DOHH2 (cell line): ENCODE results near the gene CCL13.

Experiments used
- H3F3A ChIP-seq: fragments of 200-600 bp; sonication (generic), shearing (Covaris generic); 2 replicates; pipeline ENCODE4 v1.6.0; 2016; ENCODE audit warnings: antibody characterized with exemption, mild to moderate bottlenecking; ENCODE audit not compliant: control insufficient read depth, insufficient read depth
- H3K27ac ChIP-seq: fragments of 200-600 bp; sonication (generic); 2 replicates; pipeline ENCODE4 v1.5.1; 2014; ENCODE audit warnings: low read depth, mild to moderate bottlenecking, low read length, moderate library complexity
- H3K27me3 ChIP-seq: fragments of 200-600 bp; sonication (generic); 2 replicates; pipeline ENCODE4 v1.6.1; 2014; ENCODE audit warnings: mild to moderate bottlenecking, low read length, mixed read lengths; ENCODE audit not compliant: control insufficient read depth
- H3K36me3 ChIP-seq: fragments of 200-600 bp; sonication (generic); 2 replicates; pipeline ENCODE4 v1.6.1; 2014; ENCODE audit warnings: mild to moderate bottlenecking, low read length, moderate library complexity, mixed read lengths; ENCODE audit not compliant: control insufficient read depth
- H3K4me1 ChIP-seq: fragments of 200-600 bp; sonication (generic); 2 replicates; pipeline ENCODE4 v1.6.1; 2014; ENCODE audit warnings: mild to moderate bottlenecking, low read length, mixed read lengths; ENCODE audit not compliant: control insufficient read depth
- H3K4me2 ChIP-seq: fragments of 200-600 bp; sonication (generic); 2 replicates; pipeline ENCODE4 v1.6.0; 2014; ENCODE audit warnings: mild to moderate bottlenecking, low read length, moderate library complexity
- H3K4me3 ChIP-seq: fragments of 200-600 bp; sonication (generic); 2 replicates; pipeline ENCODE4 v1.5.1; 2014; ENCODE audit warnings: mild to moderate bottlenecking, low read length, mixed read lengths
- H3K79me2 ChIP-seq: fragments of 200-600 bp; sonication (generic); 2 replicates; pipeline ENCODE4 v1.6.1; 2014; ENCODE audit warnings: mild to moderate bottlenecking, low read length, mixed read lengths; ENCODE audit not compliant: control insufficient read depth
- H3K9me2 ChIP-seq: fragments of 200-600 bp; sonication (generic); replicated peaks from 2 replicates; pipeline ENCODE4 v1.6.1; 2014; ENCODE audit warnings: mild to moderate bottlenecking, low read length, mixed read lengths; ENCODE audit not compliant: control insufficient read depth
- H3K9me3 ChIP-seq: fragments of 200-600 bp; sonication (generic); 2 replicates; pipeline ENCODE4 v1.6.1; 2014; ENCODE audit warnings: antibody characterized with exemption, low read length, mixed read lengths; ENCODE audit not compliant: control insufficient read depth, insufficient read depth
- H4K20me1 ChIP-seq: fragments of 200-600 bp; sonication (generic); 2 replicates; pipeline ENCODE4 v1.6.0; 2014; ENCODE audit warnings: low read depth, mild to moderate bottlenecking, antibody characterized with exemption, low read length, moderate library complexity; ENCODE audit not compliant: control insufficient read depth, insufficient read depth
- CTCF ChIP-seq: fragments of 200-600 bp; sonication (generic); IDR thresholded peaks from one replicate; pipeline ENCODE4 v1.5.1; 2014; ENCODE audit warnings: antibody characterized with exemption, mild to moderate bottlenecking, low read depth, low read length; ENCODE audit not compliant: poor library complexity, severe bottlenecking
- EZH2phosphoT487 ChIP-seq: fragments of 200-600 bp; sonication (generic); IDR thresholded peaks from 2 replicates; pipeline ENCODE4 v1.6.1; 2017; ENCODE audit warnings: borderline replicate concordance, mild to moderate bottlenecking, antibody characterized with exemption, low read length, moderate library complexity, mixed read lengths

CCL13 gene

GRCh38 chr17:34356194-34356593 is at the start of gene CCL13:
TSS of gene CCL13 (plus strand) at chr17:34356480. CDS start at chr17:34356527, 47 bp downstream.
- Histone ChIP-seq H3K27ac (no peak within 1 kb of the TSS), H3K36me3 (no peaks in the 10 kb centered on the region), H3K4me3 (no peak within 1 kb of the TSS), H3K9me3 (no peaks in the 10 kb centered on the region), H3K4me1 (no peaks in the 10 kb centered on the region), H3K9me2 (no peaks in the 10 kb centered on the region), H3K27me3 (no peaks in the 10 kb centered on the region; the same call in 1 of the 2 replicates), H3K79me2 (no peaks in the 10 kb centered on the region), H3F3A (no peaks in the 10 kb centered on the region), H3K4me2 (no peak within 1 kb of the TSS), H4K20me1 (no peaks in the 10 kb centered on the region)
- TF ChIP-seq EZH2phosphoT487, result no peak
- TF ChIP-seq CTCF, result no peak

GRCh38 chr17:34307110-34307509 is 49.2 kb upstream of the CCL13 start:
- H3K4me2 ChIP-seq, result no peak overlapping the region

GRCh38 chr17:34308371-34308770 is 47.9 kb upstream of the CCL13 start:
- Histone ChIP-seq H3F3A (no peaks in the 10 kb centered on the region), H3K4me2 (no peak overlapping the region), H3K9me2 (no peaks in the 10 kb centered on the region), H3K36me3 (no peaks in the 10 kb centered on the region), H3K27me3 (peaks cover 3% of the 10 kb centered on the region), H4K20me1 (no peaks in the 10 kb centered on the region), H3K4me3 (no peak overlapping the region), H3K4me1 (no peaks in the 10 kb centered on the region), H3K79me2 (no peaks in the 10 kb centered on the region), H3K27ac (no peak overlapping the region), H3K9me3 (no peaks in the 10 kb centered on the region)
- TF ChIP-seq EZH2phosphoT487 (no peak), CTCF (no peak)

More at GRCh38 chr17:34307110-34307509, 49.2 kb upstream of the CCL13 start:
- Histone ChIP-seq H3F3A (no peaks in the 10 kb centered on the region), H3K9me3 (no peaks in the 10 kb centered on the region), H3K4me3 (no peak overlapping the region), H3K27ac (no peak overlapping the region), H3K9me2 (no peaks in the 10 kb centered on the region), H3K4me1 (no peaks in the 10 kb centered on the region), H3K79me2 (no peaks in the 10 kb centered on the region), H4K20me1 (no peaks in the 10 kb centered on the region), H3K27me3 (no peaks in the 10 kb centered on the region; the same call in 1 of the 2 replicates), H3K36me3 (no peaks in the 10 kb centered on the region)
- TF ChIP-seq EZH2phosphoT487, result no peak
- TF ChIP-seq CTCF, result no peak

- Histone ChIP-seq H3F3A (no peaks in the 10 kb centered on the region), H3K4me1 (no peaks in the 10 kb centered on the region), H4K20me1 (no peaks in the 10 kb centered on the region), H3K27ac (no peak overlapping the region), H3K4me2 (no peak overlapping the region), H3K9me3 (no peaks in the 10 kb centered on the region), H3K4me3 (no peak overlapping the region), H3K9me2 (no peaks in the 10 kb centered on the region), H3K27me3 (peaks cover 17% of the 10 kb centered on the region), H3K79me2 (no peaks in the 10 kb centered on the region), H3K36me3 (no peaks in the 10 kb centered on the region)
- no peak for TF ChIP-seq CTCF
- no peak for TF ChIP-seq EZH2phosphoT487
These were observed 45.0 kb upstream of the CCL13 start for GRCh38 chr17:34311291-34311690.
